Aorta (tissue), 5 donors: Measurements from ENCODE around the gene ID2. TPM values are rescaled to one million over a fixed set of nuclear protein-coding genes. Genes with fewer than 3 reads are reported as not detected.
A peak's percentile ranks its signal among the peaks of the same experiment; 100 is the strongest.

Source experiments
- ATAC-seq: fragments of 200-7000 bp; cut with Tn5 transposase; one replicate; pipeline ENCODE4 v1.9.1; 2022; ENCODE audit warnings: moderate library complexity; ENCODE audit not compliant: low FRiP score
- DNase-seq, 2 donors: peaks; one replicate each; pipeline ENCODE4 v3.0.0-alpha.2; 2020
- H3K27ac ChIP-seq, 2 donors: one replicate each; pipeline ENCODE4 v1.5.1; 2013; ENCODE audit warnings: low read length in 2 of 2, mild to moderate bottlenecking in 2 of 2, moderate library complexity in 2 of 2, control low read depth in 1 of 2, inconsistent platforms in 1 of 2, low read depth in 1 of 2
- H3K27me3 ChIP-seq, 2 donors: one replicate each; pipeline ENCODE4 v1.6.1; 2013; ENCODE audit warnings: control low read depth in 1 of 2, low read length in 1 of 2, mild to moderate bottlenecking in 1 of 2, moderate library complexity in 1 of 2; ENCODE audit not compliant: insufficient read depth in 2 of 2, control insufficient read depth in 1 of 2
- H3K36me3 ChIP-seq, 2 donors: one replicate each; pipeline ENCODE4 v1.6.1; 2013; ENCODE audit warnings: control low read depth in 1 of 2, low read length in 1 of 2, mild to moderate bottlenecking in 1 of 2; ENCODE audit not compliant: insufficient read depth in 2 of 2, control insufficient read depth in 1 of 2
- H3K4me1 ChIP-seq, 2 donors: one replicate each; pipeline ENCODE4 v1.6.1; 2013; ENCODE audit warnings: low read length in 2 of 2, control low read depth in 1 of 2, mild to moderate bottlenecking in 1 of 2, moderate library complexity in 1 of 2; ENCODE audit not compliant: insufficient read depth in 2 of 2, control insufficient read depth in 1 of 2
- H3K4me3 ChIP-seq, 2 donors: one replicate each; pipeline ENCODE4 v1.5.1; 2013; ENCODE audit warnings: low read length in 2 of 2, control low read depth in 1 of 2, mild to moderate bottlenecking in 1 of 2
- H3K9me3 ChIP-seq: one replicate; pipeline ENCODE4 v1.6.1; 2013; ENCODE audit warnings: mild to moderate bottlenecking, low read length; ENCODE audit not compliant: control insufficient read depth
- WGBS, 2 donors: extraction: QIAGEN DNeasy Blood & Tissue Kit; methylation state at CpG; one replicate each; pipeline ENCODE4 v1.1.7; 2013; 5-methylcytosine and 5-hydroxymethylcytosine counted together
- intact Hi-C, 2 donors: fragments of 100-400 bp; cut with DNase I; formaldehyde crosslinking; loops; one replicate each; pipeline versions ENCODE4 v1.14.2 to v1.15.0; 2022
- polyA plus RNA-seq, 2 donors: library from polyadenylated mRNA; stranded (reverse); fragments of 200-250 nt; gene quantifications; one replicate each; pipeline ENCODE4 v1.2.3, GENCODE V29; 2013
- total RNA-seq, 2 donors: library from RNA; stranded (reverse); fragmentation: NEBNext Ultra II Directional; extraction: Animal tissue kit (Norgen Biotek cat#: 25700); gene quantifications; one replicate each; pipeline ENCODE4 v1.2.1, GENCODE V29; 2021
- donor health status: healthy with polysubstance abuse.
- donor health status: Bipolar disorder and iron deficiency.
- donor health status: DM: no; HTN: no; CAD: no.
- donor health status: DM: no; HTN: no; CAD: no.
- donor health status: DM: yes; HTN: yes; CAD: no.

The ID2 gene
- total and polyA plus RNA-seq, 4 donors = 159 to 322 (median 203) TPM

- 93 to 96% methylated on average over 6 of the region's 6 CpGs for WGBS, 2 donors
- Histone ChIP-seq H3K27me3 (no peaks in the 10 kb centered on the region), H3K36me3 (no peaks in the 10 kb centered on the region), H3K4me1 (no peaks in the 10 kb centered on the region), H3K9me3 (no peaks in the 10 kb centered on the region), H3K4me3 (no peak overlapping the region), H3K27ac (no peak overlapping the region)
- no peak for DNase-seq
- no peak for ATAC-seq
- intact Hi-C loops = no loop called here
Measured at GRCh38 chr2:8661235-8661634, 20.6 kb upstream of the ID2 start.

- ATAC-seq = peak; percentile 44
- DNase-seq = no peak
- intact Hi-C loops = no loop called here
Measured at GRCh38 chr2:8661736-8662135, 20.1 kb upstream of the ID2 start.

GRCh38 chr2:8662239-8662879, 19.5 kb upstream of the ID2 start:
- Histone ChIP-seq H3K4me1 (no peaks in the 10 kb centered on the region), H3K9me3 (no peaks in the 10 kb centered on the region), H3K4me3 (no peak overlapping the region), H3K36me3 (no peaks in the 10 kb centered on the region), H3K27me3 (no peaks in the 10 kb centered on the region), H3K27ac (no peak overlapping the region)
- DNase-seq (no peak), ATAC-seq (no peak)
- intact Hi-C loops = no loop called here
- WGBS, 2 donors = 77 to 81% methylated on average over 10 of the region's 10 CpGs

More at GRCh38 chr2:8661736-8662135, 20.1 kb upstream of the ID2 start:
- no peaks in the 10 kb centered on the region for H3K36me3 ChIP-seq
- no peaks in the 10 kb centered on the region for H3K4me1 ChIP-seq
- no peaks in the 10 kb centered on the region for H3K9me3 ChIP-seq
- no peaks in the 10 kb centered on the region for H3K27me3 ChIP-seq
- no peak overlapping the region for H3K27ac ChIP-seq
- 37 to 41% methylated on average over 7 of the region's 7 CpGs for WGBS, 2 donors
- H3K4me3 ChIP-seq = no peak overlapping the region

GRCh38 chr2:8663997-8664396, 17.9 kb upstream of the ID2 start:
- Histone ChIP-seq H3K27ac (no peak overlapping the region), H3K9me3 (no peaks in the 10 kb centered on the region), H3K27me3 (no peaks in the 10 kb centered on the region), H3K36me3 (no peaks in the 10 kb centered on the region), H3K4me1 (peaks cover 0 to under 1% of the 10 kb centered on the region in 2 donors), H3K4me3 (no peak overlapping the region)
- ATAC-seq (no peak), DNase-seq (no peak)
- WGBS, 2 donors = 86 to 87% methylated on average over 13 of the region's 13 CpGs
- intact Hi-C loops = no loop called here

GRCh38 chr2:8666581-8666980, 15.3 kb upstream of the ID2 start:
- DNase-seq (no peak), ATAC-seq (no peak)
- peaks cover 0 to 4% of the 10 kb centered on the region in 2 donors for H3K4me1 ChIP-seq
- H3K9me3 ChIP-seq = no peaks in the 10 kb centered on the region
- WGBS, 2 donors = 94 to 97% methylated on average over 5 of the region's 5 CpGs
- H3K4me3 ChIP-seq = no peak overlapping the region
- no peaks in the 10 kb centered on the region for H3K27me3 ChIP-seq
- H3K36me3 ChIP-seq = no peaks in the 10 kb centered on the region
- no peak overlapping the region for H3K27ac ChIP-seq
- intact Hi-C loops = no loop called here

- WGBS, 2 donors = 88 to 91% methylated on average over 6 of the region's 6 CpGs
- Histone ChIP-seq H3K9me3 (no peaks in the 10 kb centered on the region), H3K36me3 (no peaks in the 10 kb centered on the region), H3K4me1 (peaks cover 0 to 4% of the 10 kb centered on the region in 2 donors), H3K27ac (no peak overlapping the region), H3K4me3 (no peak overlapping the region), H3K27me3 (no peaks in the 10 kb centered on the region)
- DNase-seq (no peak), ATAC-seq (no peak)
- intact Hi-C loops = no loop called here
Measured at GRCh38 chr2:8667896-8668512, 13.9 kb upstream of the ID2 start.

GRCh38 chr2:8669157-8669817, 12.6 kb upstream of the ID2 start:
- DNase-seq (no peak), ATAC-seq (peak; percentile 75)
- Histone ChIP-seq H3K27ac (no peak overlapping the region), H3K36me3 (no peaks in the 10 kb centered on the region), H3K9me3 (no peaks in the 10 kb centered on the region), H3K4me3 (no peak overlapping the region), H3K27me3 (no peaks in the 10 kb centered on the region), H3K4me1 (peaks cover 0 to 4% of the 10 kb centered on the region in 2 donors)
- intact Hi-C loops = no loop called here
- 14 to 20% methylated on average over 3 of the region's 3 CpGs for WGBS, 2 donors

- H3K4me1 ChIP-seq = peaks cover 0 to 4% of the 10 kb centered on the region in 2 donors
- ATAC-seq (no peak), DNase-seq (no peak)
- H3K27ac ChIP-seq = no peak overlapping the region
- H3K9me3 ChIP-seq = no peaks in the 10 kb centered on the region
- no peaks in the 10 kb centered on the region for H3K36me3 ChIP-seq
- no peak overlapping the region for H3K4me3 ChIP-seq
- WGBS, 2 donors = 93 to 95% methylated on average over 7 of the region's 7 CpGs
- no peaks in the 10 kb centered on the region for H3K27me3 ChIP-seq
- intact Hi-C loops = loop anchor here in 1 of 2 donors (10.0 kb wide), 1 partner anchor 126 kb away; no protein-coding TSS in a partner anchor
Measured at GRCh38 chr2:8670580-8670979, 11.3 kb upstream of the ID2 start.
